ENCODE results near the gene GCNT4.

Gene GCNT4

GRCh38 chr5:75016896-75017295 is 35.5 kb downstream of the GCNT4 start:
- Histone ChIP-seq H3K9ac (ENCODE audit: low read depth, low read length) (no peak overlapping the region), H3K4me1 (ENCODE audit: insufficient read depth, low read length) (no peaks in the 10 kb centered on the region), H3K36me3 (ENCODE audit: insufficient read depth, low read length) (no peaks in the 10 kb centered on the region), H3K9me3 (ENCODE audit: control insufficient read depth, insufficient read depth, low read length) (no peaks in the 10 kb centered on the region)

GRCh38 chr5:75012748-75013147 is 39.6 kb downstream of the GCNT4 start:
- Histone ChIP-seq H3K36me3 (ENCODE audit: insufficient read depth, low read length) (no peaks in the 10 kb centered on the region; the same call in 1 of the 2 replicates), H3K9ac (ENCODE audit: low read depth, low read length) (no peak overlapping the region), H3K9me3 (ENCODE audit: control insufficient read depth, insufficient read depth, low read length) (no peaks in the 10 kb centered on the region), H3K4me1 (ENCODE audit: insufficient read depth, low read length) (peaks cover 18% of the 10 kb centered on the region)

DNA sequence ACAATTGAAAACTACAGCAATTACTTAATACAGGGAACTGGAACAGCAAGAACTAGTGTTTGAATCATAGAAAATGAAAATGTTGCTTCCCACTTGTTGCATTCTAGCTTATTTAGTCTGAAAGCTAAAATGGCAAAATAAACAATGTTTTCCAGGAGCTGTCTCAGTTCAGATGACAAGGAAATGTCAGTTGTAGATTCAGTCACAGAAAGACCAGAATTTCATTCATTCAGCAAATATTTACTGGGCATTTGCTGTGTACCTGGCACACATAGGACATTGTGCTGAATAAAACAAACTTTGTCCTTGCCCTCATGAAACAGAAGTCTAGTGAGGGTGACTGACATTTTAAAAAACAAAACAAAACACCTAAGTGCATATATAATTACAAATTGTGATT is 41.5 kb downstream of the GCNT4 start:
- Histone ChIP-seq H3K9me3 (ENCODE audit: control insufficient read depth, insufficient read depth, low read length) (peaks cover 3% of the 10 kb centered on the region), H3K36me3 (ENCODE audit: insufficient read depth, low read length) (no peaks in the 10 kb centered on the region; the same call in none of the 2 replicates), H3K4me1 (ENCODE audit: insufficient read depth, low read length) (peaks cover 32% of the 10 kb centered on the region), H3K9ac (ENCODE audit: low read depth, low read length) (no peak overlapping the region)

DNA sequence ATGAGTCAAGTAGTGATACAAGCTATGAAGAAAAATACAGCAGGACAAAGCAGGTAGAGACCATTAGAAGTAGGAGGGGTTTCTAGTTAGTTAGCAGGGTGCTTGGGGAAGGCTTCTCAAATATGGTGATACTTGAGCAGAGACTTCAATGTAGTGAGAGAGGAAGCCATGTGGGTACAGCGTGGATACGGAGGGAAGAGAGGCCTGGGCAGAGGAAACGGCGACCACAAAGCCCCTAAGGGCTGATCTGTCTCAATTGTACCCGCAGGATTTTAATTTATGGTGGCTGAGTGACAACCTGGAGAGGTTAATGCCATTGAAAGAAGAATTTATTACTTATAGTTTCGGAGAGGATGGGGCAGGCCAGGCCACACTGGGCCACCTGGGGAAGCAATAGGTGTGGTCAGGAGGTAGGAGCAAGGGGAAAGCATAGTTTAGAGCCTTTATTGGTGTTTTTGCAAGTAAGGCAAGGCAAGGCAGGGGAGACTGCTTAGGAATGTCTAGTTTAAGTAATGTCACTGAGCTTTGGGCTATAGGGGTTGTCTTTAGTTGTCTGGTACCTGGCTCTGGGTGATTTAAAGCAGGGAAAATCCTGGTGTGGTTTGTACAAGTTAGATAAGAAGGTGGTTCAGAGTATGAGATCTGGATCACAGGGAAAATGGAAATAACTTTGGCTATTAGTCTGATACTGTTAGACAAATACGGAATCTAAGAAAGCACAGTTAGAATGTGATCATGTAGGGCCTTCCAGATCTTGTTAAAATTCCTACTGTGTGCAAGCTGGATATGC is 42.6 kb downstream of the GCNT4 start:
- no peak overlapping the region for H3K9ac ChIP-seq (ENCODE audit: low read depth, low read length)
- H3K36me3 ChIP-seq (ENCODE audit: insufficient read depth, low read length): no peaks in the 10 kb centered on the region; the same call in none of the 2 replicates
- peaks cover 11% of the 10 kb centered on the region for H3K9me3 ChIP-seq (ENCODE audit: control insufficient read depth, insufficient read depth, low read length)
- H3K4me1 ChIP-seq (ENCODE audit: insufficient read depth, low read length): peaks cover 32% of the 10 kb centered on the region

GRCh38 chr5:75006865-75007822 is 45.2 kb downstream of the GCNT4 start:
- Histone ChIP-seq H3K9ac (ENCODE audit: low read depth, low read length) (0 out of 2 replicates have a peak overlapping the region, but pooled peaks have one; percentile 3), H3K36me3 (ENCODE audit: insufficient read depth, low read length) (no peaks in the 10 kb centered on the region; the same call in none of the 2 replicates), H3K9me3 (ENCODE audit: control insufficient read depth, insufficient read depth, low read length) (peaks cover 17% of the 10 kb centered on the region), H3K4me1 (ENCODE audit: insufficient read depth, low read length) (peaks cover 32% of the 10 kb centered on the region)

DNA sequence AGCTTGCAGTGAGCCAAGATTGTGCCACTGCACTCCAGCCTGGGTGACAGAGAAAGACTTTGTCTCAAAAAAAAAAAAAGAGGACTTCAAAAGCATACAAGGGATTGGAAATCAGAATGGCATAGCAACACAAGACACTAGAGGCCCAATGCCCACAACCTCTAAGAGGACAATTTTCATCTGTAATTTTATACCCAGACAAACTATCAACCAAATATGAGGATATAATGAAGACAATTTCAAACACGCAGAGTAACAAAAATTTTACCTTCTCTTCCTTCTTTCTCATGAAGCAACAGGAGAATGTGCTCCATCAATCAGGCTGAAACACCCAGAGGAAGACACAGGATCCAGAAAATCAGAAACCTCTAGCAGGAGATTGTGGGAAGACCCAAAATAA is 46.8 kb downstream of the GCNT4 start:
- Histone ChIP-seq H3K36me3 (ENCODE audit: insufficient read depth, low read length) (no peaks in the 10 kb centered on the region; the same call in none of the 2 replicates), H3K9ac (ENCODE audit: low read depth, low read length) (no peak overlapping the region), H3K9me3 (ENCODE audit: control insufficient read depth, insufficient read depth, low read length) (peaks cover 17% of the 10 kb centered on the region), H3K4me1 (ENCODE audit: insufficient read depth, low read length) (peaks cover 32% of the 10 kb centered on the region)
